Measurements from ENCODE around the gene ZMAT5. TPM values are rescaled to one million over a fixed set of nuclear protein-coding genes. Genes with fewer than 3 reads are reported as not detected.

Gene ZMAT5
- total and polyA plus RNA-seq, 9 of the 15 experiments (the other 6 are each of a cell fraction or from before 2014, with no cell fraction given) = 2.0 to 25.2 (median 11.9) TPM

DNA sequence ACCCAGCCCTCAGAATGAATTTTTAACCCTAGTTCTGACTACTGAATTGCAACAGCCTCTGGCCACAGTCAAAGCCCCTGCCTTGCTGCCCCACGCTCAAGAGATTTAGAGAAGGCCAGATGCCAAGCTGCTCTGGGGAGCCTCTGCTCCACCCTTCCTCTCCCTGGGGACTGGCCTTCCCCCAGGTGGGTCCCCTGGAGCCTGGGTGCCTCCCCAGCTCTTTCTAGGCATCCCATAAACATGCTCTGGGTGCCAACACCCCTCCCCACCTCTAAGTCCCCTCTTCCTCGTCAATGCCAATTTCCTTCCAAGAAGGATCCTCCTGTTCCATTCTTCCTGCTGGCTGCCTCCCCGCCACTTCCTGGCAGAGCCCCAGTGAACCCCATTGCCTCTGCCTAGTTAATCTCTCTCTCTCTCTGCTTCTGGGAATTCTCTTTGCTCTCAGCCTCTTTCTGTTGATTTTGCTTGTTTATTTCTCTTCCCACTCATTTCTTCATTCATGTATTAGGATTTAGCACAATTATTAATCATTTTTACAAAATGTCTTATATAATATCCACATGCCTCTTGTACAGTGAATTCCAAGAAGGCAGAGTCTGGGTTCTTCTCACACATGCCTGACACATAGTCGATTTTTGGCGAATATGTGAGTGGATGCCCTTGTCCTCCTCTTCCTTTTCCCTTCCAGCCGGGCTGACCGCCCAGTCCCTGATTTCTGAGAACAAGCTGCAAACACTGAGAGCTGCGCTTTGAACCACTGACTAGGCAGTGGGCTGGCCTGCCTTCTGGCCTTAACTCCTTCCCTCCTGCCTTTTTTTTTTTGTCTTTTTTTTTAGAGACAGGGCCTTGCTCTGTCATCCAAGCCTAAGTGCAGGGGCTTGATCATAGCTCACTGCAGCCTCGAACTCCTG lies 17.9 kb upstream of the ZMAT5 start:
- peak overlapping the region in 1 of 2 experiments; percentile 68; a peak in 2 of 4 replicates for H3K9ac ChIP-seq (ENCODE audit: insufficient read depth in 1 of 2, low read depth in 2 of 2, low read length in 2 of 2)
- peaks cover 17% of the 10 kb centered on the region; the same call in 1 of the 3 replicates for H3K36me3 ChIP-seq (ENCODE audit: control insufficient read depth, insufficient read depth, low read length)
- FAIRE-seq (no peak), ATAC-seq (no peak), DNase-seq (ENCODE audit: extremely low read depth in 1 of 4, low spot score in 3 of 4) (no peak)
- H3K4me1 ChIP-seq (replicated peaks in 1 of 2; ENCODE audit: control insufficient read depth in 2 of 2, insufficient read depth in 2 of 2, low read length in 2 of 2) = peaks cover 13 to 18% of the 10 kb centered on the region in 2 experiments
- no peak overlapping the region for H3K4me3 ChIP-seq
- no TSS peak for BruUV-seq (replicated peaks)
- no peaks in the 10 kb centered on the region for H3K9me3 ChIP-seq (replicated peaks; ENCODE audit: control insufficient read depth, insufficient read depth, low read depth, low read length)
- no peaks in the 10 kb centered on the region for H4K20me1 ChIP-seq (replicated peaks; ENCODE audit: control insufficient read depth, insufficient read depth, low read length)
- H2AFZ ChIP-seq (ENCODE audit: low read depth, low read length) = no peak overlapping the region
- no peak overlapping the region for H3K27ac ChIP-seq (ENCODE audit: extremely low read depth, low read depth, low read length)
- in situ Hi-C loops (cut with MboI) (no loop called here), intact Hi-C loops (cut with micrococcal nuclease) (no loop called here)
- WGBS (ENCODE audit: insufficient coverage, low coverage, missing lambda C conversion rate) = 32% methylated on average over 5 of the region's 9 CpGs
- ChIA-PET POLR2A (interaction anchor here (0.6 kb wide), 1 partner anchor 29 kb away, joined by 3 read pairs; no protein-coding TSS in a partner anchor), CTCF (ENCODE audit: low intra/inter-chr PET ratio) (no interaction called here)
- H3K27me3 ChIP-seq (ENCODE audit: control insufficient read depth in 2 of 2, insufficient read depth in 2 of 2, low read length in 2 of 2) = no peaks in the 10 kb centered on the region
- no peaks in the 10 kb centered on the region for H3K9me1 ChIP-seq (ENCODE audit: control insufficient read depth, insufficient read depth, low read length)
- H3K4me2 ChIP-seq (ENCODE audit: insufficient read depth, low read length) = no peak overlapping the region
- no peaks in the 10 kb centered on the region for H3K79me2 ChIP-seq (ENCODE audit: control insufficient read depth, insufficient read depth, low read length)
- TF ChIP-seq POLR2B (IDR thresholded peaks at IDR 0.05; ENCODE audit: low read depth, partially characterized antibody) (no peak), DNMT1 (IDR thresholded peaks at IDR 0.05) (no peak), NFRKB (IDR thresholded peaks at IDR 0.05; ENCODE audit: low read depth) (no peak), ZNF609 (CRISPR knock-in tag; IDR thresholded peaks at IDR 0.05; ENCODE audit: borderline replicate concordance) (no peak), CREB3L1 (IDR thresholded peaks at IDR 0.05; ENCODE audit: borderline replicate concordance, low read depth) (no peak), ELF4 (CRISPR knock-in tag; IDR thresholded peaks at IDR 0.05) (no peak), SMAD2 (IDR thresholded peaks at IDR 0.05; ENCODE audit: low read depth, low read length) (no peak), SMAD4 (CRISPR knock-in tag; conservative IDR thresholded peaks at IDR 0.05) (no peak), KDM4B (IDR thresholded peaks at IDR 0.05; ENCODE audit: borderline replicate concordance in 2 of 2, low read depth in 1 of 2) (no peak), ZNF23 (CRISPR knock-in tag; IDR thresholded peaks at IDR 0.05) (no peak), NCOA2 (IDR thresholded peaks at IDR 0.05; ENCODE audit: partially characterized antibody in 2 of 2) (no peak)
- TF ChIP-seq, protein P1, sequence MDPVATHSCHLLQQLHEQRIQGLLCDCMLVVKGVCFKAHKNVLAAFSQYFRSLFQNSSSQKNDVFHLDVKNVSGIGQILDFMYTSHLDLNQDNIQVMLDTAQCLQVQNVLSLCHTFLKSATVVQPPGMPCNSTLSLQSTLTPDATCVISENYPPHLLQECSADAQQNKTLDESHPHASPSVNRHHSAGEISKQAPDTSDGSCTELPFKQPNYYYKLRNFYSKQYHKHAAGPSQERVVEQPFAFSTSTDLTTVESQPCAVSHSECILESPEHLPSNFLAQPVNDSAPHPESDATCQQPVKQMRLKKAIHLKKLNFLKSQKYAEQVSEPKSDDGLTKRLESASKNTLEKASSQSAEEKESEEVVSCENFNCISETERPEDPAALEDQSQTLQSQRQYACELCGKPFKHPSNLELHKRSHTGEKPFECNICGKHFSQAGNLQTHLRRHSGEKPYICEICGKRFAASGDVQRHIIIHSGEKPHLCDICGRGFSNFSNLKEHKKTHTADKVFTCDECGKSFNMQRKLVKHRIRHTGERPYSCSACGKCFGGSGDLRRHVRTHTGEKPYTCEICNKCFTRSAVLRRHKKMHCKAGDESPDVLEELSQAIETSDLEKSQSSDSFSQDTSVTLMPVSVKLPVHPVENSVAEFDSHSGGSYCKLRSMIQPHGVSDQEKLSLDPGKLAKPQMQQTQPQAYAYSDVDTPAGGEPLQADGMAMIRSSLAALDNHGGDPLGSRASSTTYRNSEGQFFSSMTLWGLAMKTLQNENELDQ (CRISPR knock-in tag; IDR thresholded peaks at IDR 0.05; ENCODE audit: borderline replicate concordance) = no peak
